Progenitor cell of endocrine pancreas (in vitro differentiated cells): Measurements from ENCODE around the gene STXBP4. TPM values are rescaled to one million over a fixed set of nuclear protein-coding genes. Genes with fewer than 3 reads are reported as not detected.

ENCODE experiments used
- DNase-seq: peaks from one replicate; pipeline ENCODE4 v3.0.0; 2021; ENCODE audit warnings: low spot score; ENCODE audit not compliant: unreplicated experiment
- H3K27ac Mint-ChIP-seq: 2 replicates; pipeline ENCODE4 v1.8.0; 2021; ENCODE audit warnings: mild to moderate bottlenecking, moderate library complexity, mixed read lengths
- H3K27me3 Mint-ChIP-seq: 2 replicates; pipeline ENCODE4 v1.8.0; 2021; ENCODE audit warnings: mixed read lengths
- H3K36me3 Mint-ChIP-seq: 2 replicates; pipeline ENCODE4 v1.8.0; 2022; ENCODE audit warnings: mixed read lengths; ENCODE audit not compliant: insufficient read depth
- H3K4me1 Mint-ChIP-seq: 2 replicates; pipeline ENCODE4 v1.8.0; 2021; ENCODE audit warnings: low read depth, mixed read lengths
- H3K4me3 Mint-ChIP-seq: 2 replicates; pipeline ENCODE4 v1.8.0; 2021; ENCODE audit warnings: low read depth, mild to moderate bottlenecking, moderate library complexity, mixed read lengths
- H3K9me3 Mint-ChIP-seq: 2 replicates; pipeline ENCODE4 v1.8.0; 2021; ENCODE audit warnings: low read depth, mixed read lengths
- total RNA-seq: library from RNA; stranded (reverse); gene quantifications from 2 replicates; pipeline ENCODE4 v1.2.1, GENCODE V29; 2021
- TF ChIP-seq, protein P1 (sequence below): fragments of 200-600 bp; sonication (generic); IDR thresholded peaks from one replicate; pipeline ENCODE4 v1.5.0; 2021; ENCODE audit warnings: antibody characterized with exemption, mild to moderate bottlenecking; ENCODE audit not compliant: unreplicated experiment

Gene STXBP4
- total RNA-seq, 1 donor from 2014 or later = 45.0 TPM

DNA sequence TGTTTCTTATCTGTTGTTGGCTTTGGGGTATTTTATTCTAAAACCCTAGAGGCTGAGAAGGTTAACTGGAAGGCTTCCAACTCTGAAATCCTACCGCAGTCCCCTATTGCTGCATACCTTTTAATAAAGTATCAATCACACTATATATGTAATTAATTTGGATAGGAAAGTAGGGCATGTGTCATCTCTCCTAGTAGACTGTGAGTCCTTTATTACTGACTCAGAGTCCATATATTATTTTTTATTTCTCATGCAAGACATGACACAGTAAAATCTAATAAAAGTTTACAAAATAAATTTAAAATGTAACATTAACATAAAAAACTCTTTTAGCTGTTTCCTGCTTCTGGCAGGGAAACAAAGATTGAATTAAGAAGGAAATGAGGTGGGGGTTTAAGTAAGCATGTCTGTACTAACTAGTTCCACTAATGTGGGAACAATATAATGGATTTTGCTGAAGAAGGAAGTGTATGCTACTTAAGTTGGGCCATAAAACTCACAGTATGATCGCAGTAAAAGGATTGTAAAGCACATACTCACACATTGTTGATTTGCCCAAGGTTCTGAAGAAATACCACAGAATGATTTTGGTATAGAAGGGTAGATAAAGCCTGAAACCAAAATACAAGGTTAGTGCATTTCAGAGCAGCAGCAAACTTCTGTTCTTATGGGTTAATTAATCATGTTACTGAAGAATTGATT is 198.6 kb downstream of the STXBP4 start:
- no peak overlapping the region for H3K27ac Mint-ChIP-seq
- no peak overlapping the region for H3K4me3 Mint-ChIP-seq
- no peaks in the 10 kb centered on the region for H3K27me3 Mint-ChIP-seq
- H3K36me3 Mint-ChIP-seq = peaks cover 15% of the 10 kb centered on the region
- no peak for DNase-seq
- H3K4me1 Mint-ChIP-seq = no peaks in the 10 kb centered on the region
- TF ChIP-seq, protein P1, sequence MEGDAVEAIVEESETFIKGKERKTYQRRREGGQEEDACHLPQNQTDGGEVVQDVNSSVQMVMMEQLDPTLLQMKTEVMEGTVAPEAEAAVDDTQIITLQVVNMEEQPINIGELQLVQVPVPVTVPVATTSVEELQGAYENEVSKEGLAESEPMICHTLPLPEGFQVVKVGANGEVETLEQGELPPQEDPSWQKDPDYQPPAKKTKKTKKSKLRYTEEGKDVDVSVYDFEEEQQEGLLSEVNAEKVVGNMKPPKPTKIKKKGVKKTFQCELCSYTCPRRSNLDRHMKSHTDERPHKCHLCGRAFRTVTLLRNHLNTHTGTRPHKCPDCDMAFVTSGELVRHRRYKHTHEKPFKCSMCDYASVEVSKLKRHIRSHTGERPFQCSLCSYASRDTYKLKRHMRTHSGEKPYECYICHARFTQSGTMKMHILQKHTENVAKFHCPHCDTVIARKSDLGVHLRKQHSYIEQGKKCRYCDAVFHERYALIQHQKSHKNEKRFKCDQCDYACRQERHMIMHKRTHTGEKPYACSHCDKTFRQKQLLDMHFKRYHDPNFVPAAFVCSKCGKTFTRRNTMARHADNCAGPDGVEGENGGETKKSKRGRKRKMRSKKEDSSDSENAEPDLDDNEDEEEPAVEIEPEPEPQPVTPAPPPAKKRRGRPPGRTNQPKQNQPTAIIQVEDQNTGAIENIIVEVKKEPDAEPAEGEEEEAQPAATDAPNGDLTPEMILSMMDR = no peak
- peaks cover 2% of the 10 kb centered on the region for H3K9me3 Mint-ChIP-seq

DNA sequence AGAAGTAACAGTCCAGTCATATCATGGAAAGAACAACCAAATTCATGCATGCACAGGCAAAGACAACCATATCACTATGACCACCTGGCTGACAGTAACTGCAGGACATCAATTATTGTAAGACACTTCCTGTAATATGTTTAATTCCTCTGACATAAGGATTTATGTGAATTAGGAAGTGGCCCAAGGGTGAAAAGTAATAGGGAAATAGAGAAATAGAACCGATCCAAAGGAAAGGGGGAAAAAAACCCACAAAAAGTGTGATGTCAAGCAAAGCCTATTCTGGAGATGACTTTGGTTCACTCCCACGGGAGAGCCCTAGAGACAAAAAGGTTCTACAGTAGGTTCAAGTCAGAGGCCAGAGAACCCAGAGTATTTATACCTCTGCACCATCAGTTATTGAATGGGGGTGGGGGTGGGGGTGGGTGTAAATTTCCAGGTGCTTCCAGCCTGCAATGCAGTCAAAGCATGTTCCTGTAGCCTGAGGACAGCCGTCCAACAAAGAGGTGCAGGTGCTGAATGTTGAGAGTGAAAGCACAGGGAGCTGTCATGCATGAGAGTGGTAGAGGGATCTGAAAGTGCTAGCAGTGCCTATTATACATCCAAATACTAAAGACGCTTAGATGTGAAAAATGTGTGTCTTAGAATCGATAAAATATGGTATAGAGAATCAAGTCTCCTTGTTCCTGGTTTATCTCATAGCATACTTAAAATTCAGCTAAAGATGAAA is 200.6 kb downstream of the STXBP4 start:
- TF ChIP-seq, protein P1 = no peak
- H3K36me3 Mint-ChIP-seq = peaks cover 21% of the 10 kb centered on the region
- H3K4me1 Mint-ChIP-seq = no peaks in the 10 kb centered on the region
- H3K27me3 Mint-ChIP-seq = no peaks in the 10 kb centered on the region
- H3K27ac Mint-ChIP-seq = no peak overlapping the region
- DNase-seq = no peak
- H3K9me3 Mint-ChIP-seq = peaks cover 11% of the 10 kb centered on the region
- H3K4me3 Mint-ChIP-seq = no peak overlapping the region

DNA sequence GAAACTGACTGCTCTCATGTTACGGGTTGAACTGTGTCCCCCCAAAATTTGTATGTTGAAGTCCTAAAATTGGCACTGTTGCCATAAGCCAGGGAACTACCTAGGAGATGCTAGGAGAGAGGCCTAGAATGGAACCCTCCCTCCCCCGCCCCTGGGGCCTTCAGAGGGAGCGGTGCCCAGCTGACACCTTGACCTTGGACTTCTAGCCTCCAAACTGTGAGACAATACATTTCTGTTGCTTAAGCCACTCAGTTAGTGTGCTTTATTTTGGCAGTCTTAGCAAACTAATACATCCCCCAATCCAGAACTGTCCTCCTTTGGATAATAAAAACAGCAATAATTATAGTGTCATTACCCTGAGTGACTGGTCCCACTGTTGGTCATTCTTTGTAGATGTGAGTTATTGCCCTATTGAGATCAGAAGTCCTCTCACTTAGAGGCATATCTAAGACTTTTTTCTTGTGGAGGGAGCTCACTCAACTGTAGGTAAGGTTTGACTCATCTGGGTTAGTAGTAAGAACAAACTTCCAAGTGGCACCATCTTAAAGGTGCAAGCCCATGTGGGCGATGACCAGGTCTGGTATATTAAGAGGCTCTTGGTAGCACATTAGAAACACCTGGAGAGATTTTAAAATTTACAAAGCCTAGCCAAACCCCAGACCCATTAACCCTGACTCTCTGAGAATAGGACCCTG is 203.2 kb downstream of the STXBP4 start:
- no peaks in the 10 kb centered on the region for H3K27me3 Mint-ChIP-seq
- H3K36me3 Mint-ChIP-seq = peaks cover 21% of the 10 kb centered on the region
- no peak overlapping the region for H3K27ac Mint-ChIP-seq

DNA sequence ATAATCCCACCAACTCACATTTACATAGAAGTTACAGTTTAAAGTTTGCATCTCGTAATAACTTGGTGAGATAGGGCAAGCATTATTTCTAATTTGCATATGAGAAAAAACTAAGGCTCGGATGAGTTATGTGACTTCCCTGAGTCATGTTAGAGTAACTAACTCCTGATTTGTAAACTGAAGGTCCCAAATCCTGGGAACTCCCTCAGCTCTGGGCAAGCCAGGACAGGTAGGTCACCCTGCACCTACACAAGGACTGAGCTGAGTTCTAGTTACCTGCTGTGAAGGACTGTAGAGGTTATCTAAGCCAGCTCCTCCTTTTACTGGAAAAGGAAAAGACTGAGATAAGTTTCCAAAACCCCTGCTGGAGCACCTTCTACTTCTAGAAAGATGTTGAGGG is 204.0 kb downstream of the STXBP4 start:
- Mint-ChIP-seq H3K27ac (no peak overlapping the region), H3K4me3 (no peak overlapping the region), H3K36me3 (peaks cover 20% of the 10 kb centered on the region)

More for the DNA sequence above, 203.2 kb downstream of the STXBP4 start:
- DNase-seq = no peak
- TF ChIP-seq, protein P1 = no peak
- Mint-ChIP-seq H3K4me3 (no peak overlapping the region), H3K4me1 (peaks cover 4% of the 10 kb centered on the region), H3K9me3 (peaks cover 16% of the 10 kb centered on the region)

DNA sequence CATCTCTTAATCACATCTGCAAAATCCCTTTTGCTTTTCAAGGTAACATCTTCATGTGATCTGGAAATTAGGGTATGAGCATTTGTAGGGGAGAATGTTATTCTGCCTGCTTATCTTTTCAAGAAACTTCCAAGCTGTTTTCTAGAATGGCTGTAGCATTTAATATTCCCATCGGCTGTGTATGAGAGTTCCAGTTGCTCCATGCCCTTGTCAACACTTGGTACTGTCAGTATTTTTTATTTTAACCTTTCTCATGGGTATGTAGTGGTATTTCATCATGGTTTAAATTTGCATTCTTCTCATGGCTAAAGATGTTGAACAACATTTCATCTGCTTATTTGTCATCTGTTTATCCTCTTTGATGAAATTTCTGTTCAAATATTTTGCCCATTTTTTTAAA is 205.6 kb downstream of the STXBP4 start:
- no peak overlapping the region for H3K27ac Mint-ChIP-seq
- DNase-seq = no peak
- TF ChIP-seq, protein P1 = no peak
- peaks cover 20% of the 10 kb centered on the region for H3K36me3 Mint-ChIP-seq
- H3K9me3 Mint-ChIP-seq = peaks cover 16% of the 10 kb centered on the region
- no peak overlapping the region for H3K4me3 Mint-ChIP-seq
- no peaks in the 10 kb centered on the region for H3K27me3 Mint-ChIP-seq
- peaks cover 4% of the 10 kb centered on the region for H3K4me1 Mint-ChIP-seq

More for the DNA sequence above, 204.0 kb downstream of the STXBP4 start:
- Mint-ChIP-seq H3K27me3 (no peaks in the 10 kb centered on the region), H3K4me1 (peaks cover 4% of the 10 kb centered on the region), H3K9me3 (peaks cover 16% of the 10 kb centered on the region)
- DNase-seq = no peak
- TF ChIP-seq, protein P1 = no peak
